RWPE1 (cell line): ENCODE data around the gene HCN2.

ENCODE experiments used
- CTCF ChIA-PET: fragments of 350-600 bp; sonication (Branson Sonifier 250); formaldehyde crosslinking; extraction: SDS; loops from one replicate; lab custom pipeline; 2021; lab: Yijun Ruan, JAX
- POLR2A ChIA-PET: fragments of 400-600 bp; formaldehyde crosslinking; extraction: SDS; loops from one replicate; lab custom pipeline; 2020; ENCODE audit warnings: antibody characterized with exemption; ENCODE audit not compliant: low non-redundant PET; lab: Yijun Ruan, JAX
- DNase-seq: peaks from one replicate; pipeline ENCODE4 v3.0.0; 2012; ENCODE audit warnings: low spot score
- H3K27ac ChIP-seq: fragments of 450-650 bp; 2 replicates; pipeline ENCODE4 v1.5.1; 2017
- TF ChIP-seq, protein P1 (sequence below): fragments of 450-650 bp; conservative IDR thresholded peaks from 2 replicates; pipeline ENCODE4 v1.5.1; 2017; ENCODE audit warnings: low read depth, mild to moderate bottlenecking

Gene HCN2

DNA sequence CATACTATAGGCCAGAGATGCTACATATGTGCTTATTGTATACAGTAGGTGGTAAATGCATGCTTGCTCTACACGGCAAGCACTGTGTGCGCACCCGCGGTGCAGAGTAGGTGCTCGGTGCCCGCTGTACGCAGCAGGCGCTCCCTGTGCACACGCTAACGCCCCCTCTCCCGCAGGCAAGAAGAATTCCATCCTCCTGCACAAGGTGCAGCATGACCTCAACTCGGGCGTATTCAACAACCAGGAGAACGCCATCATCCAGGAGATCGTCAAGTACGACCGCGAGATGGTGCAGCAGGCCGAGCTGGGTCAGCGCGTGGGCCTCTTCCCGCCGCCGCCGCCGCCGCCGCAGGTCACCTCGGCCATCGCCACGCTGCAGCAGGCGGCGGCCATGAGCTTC lies 25.9 kb downstream of the HCN2 start:
- ChIA-PET CTCF (interaction anchor here (0.7 kb wide), 1 partner anchor 27 kb away, joined by 4 read pairs; no protein-coding TSS in a partner anchor), POLR2A (no interaction called here)
- no peak overlapping the region for H3K27ac ChIP-seq
- TF ChIP-seq, protein P1, sequence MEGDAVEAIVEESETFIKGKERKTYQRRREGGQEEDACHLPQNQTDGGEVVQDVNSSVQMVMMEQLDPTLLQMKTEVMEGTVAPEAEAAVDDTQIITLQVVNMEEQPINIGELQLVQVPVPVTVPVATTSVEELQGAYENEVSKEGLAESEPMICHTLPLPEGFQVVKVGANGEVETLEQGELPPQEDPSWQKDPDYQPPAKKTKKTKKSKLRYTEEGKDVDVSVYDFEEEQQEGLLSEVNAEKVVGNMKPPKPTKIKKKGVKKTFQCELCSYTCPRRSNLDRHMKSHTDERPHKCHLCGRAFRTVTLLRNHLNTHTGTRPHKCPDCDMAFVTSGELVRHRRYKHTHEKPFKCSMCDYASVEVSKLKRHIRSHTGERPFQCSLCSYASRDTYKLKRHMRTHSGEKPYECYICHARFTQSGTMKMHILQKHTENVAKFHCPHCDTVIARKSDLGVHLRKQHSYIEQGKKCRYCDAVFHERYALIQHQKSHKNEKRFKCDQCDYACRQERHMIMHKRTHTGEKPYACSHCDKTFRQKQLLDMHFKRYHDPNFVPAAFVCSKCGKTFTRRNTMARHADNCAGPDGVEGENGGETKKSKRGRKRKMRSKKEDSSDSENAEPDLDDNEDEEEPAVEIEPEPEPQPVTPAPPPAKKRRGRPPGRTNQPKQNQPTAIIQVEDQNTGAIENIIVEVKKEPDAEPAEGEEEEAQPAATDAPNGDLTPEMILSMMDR, result no peak
- no peak for DNase-seq

DNA sequence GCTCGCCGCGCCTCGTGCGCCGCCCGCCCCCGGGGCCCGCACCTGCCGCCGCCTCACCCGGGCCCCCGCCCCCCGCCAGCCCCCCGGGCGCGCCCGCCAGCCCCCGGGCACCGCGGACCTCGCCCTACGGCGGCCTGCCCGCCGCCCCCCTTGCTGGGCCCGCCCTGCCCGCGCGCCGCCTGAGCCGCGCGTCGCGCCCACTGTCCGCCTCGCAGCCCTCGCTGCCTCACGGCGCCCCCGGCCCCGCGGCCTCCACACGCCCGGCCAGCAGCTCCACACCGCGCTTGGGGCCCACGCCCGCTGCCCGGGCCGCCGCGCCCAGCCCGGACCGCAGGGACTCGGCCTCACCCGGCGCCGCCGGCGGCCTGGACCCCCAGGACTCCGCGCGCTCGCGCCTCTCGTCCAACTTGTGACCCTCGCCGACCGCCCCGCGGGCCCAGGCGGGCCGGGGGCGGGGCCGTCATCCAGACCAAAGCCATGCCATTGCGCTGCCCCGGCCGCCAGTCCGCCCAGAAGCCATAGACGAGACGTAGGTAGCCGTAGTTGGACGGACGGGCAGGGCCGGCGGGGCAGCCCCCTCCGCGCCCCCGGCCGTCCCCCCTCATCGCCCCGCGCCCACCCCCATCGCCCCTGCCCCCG lies 26.5 kb downstream of the HCN2 start:
- no peak for DNase-seq
- ChIA-PET POLR2A (no interaction called here), CTCF (interaction anchor here (0.7 kb wide), 1 partner anchor 28 kb away, joined by 4 read pairs; no protein-coding TSS in a partner anchor)
- H3K27ac ChIP-seq, result no peak overlapping the region
- TF ChIP-seq, protein P1, result no peak

DNA sequence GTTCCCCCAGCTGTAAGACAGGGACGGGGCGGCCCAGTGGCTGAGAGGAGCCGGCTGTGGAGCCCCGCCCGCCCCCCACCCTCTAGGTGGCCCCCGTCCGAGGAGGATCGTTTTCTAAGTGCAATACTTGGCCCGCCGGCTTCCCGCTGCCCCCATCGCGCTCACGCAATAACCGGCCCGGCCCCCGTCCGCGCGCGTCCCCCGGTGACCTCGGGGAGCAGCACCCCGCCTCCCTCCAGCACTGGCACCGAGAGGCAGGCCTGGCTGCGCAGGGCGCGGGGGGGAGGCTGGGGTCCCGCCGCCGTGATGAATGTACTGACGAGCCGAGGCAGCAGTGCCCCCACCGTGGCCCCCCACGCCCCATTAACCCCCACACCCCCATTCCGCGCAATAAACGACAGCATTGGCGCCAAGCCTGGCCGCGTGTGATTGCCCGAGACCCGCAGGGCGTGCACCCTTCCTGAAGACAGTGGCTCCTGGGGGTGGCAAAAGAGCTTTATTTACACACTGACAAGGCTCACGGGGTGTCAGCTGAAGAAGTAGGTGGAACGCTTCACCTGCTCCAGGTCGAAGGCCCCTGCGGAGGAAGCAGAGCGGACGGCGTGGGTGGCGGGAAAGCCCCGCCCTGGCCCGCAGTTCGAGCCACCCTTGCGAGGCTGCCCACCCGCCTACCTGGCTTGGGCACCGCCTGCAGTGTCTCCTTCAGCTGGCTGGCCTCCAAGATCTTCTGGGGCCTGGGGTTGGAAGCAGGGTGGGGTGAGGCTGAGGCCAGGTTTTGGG lies 27.3 kb downstream of the HCN2 start:
- CTCF ChIA-PET, result interaction anchor here (0.6 kb wide), 1 partner anchor 38 kb away, joined by 8 read pairs; no protein-coding TSS in a partner anchor
- H3K27ac ChIP-seq, result no peak overlapping the region
- TF ChIP-seq, protein P1, result no peak
- no peak for DNase-seq
- POLR2A ChIA-PET, result no interaction called here

DNA sequence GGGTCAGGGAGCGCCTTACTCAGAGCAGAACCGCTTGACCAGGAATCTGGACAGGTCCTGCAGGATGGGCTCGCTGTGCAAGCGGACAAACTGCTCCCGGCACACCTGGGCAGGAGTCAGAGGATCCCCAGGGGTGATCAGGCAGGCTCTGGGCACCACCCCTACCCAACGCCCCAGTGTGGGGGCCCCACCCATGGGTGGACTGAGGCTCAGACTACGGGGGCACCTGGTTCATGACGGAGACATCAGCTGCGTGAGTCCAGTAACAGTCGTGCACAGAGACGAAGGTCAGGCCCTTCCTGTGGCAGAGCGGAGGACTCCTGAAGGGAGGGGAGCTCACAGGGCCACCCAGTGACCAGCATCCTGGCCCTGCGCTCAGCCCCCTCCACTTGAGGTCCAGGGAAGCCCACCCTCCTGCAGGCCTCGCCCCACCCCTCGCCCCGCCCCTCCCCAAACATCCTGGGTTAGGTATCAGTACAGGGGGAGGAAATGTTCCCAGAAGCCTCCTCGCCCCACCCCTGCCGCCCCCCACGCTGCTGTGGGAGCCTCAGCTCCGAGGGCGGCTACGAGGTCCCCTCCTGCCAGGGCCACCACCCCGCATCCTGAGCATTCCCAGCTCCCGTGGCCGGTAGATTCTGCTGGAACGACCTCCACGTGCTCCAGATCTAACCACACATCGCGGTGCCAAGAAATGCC lies 28.0 kb downstream of the HCN2 start:
- no peak overlapping the region for H3K27ac ChIP-seq
- CTCF ChIA-PET, result no interaction called here
- TF ChIP-seq, protein P1, result no peak
- no peak for DNase-seq
- POLR2A ChIA-PET, result no interaction called here

DNA sequence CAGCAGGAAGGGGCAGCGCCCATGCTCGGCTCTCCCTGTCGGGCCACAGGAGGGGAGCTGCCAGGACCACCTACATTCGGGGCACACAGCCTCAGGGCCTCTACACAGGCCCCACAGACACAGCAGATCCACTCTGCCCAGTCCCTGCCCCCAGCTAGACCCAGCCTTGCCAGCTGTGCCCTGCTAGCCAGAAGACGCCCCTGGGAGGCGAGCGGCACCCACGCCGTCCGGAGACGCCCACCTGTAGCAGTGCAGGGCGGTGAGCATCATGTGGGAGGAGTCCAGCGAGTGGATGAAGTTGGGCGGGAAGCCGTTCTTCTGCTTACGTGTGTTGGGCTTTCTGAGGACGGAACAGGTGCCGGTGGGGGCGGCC lies 28.6 kb downstream of the HCN2 start:
- ChIA-PET POLR2A (no interaction called here), CTCF (no interaction called here)
- no peak overlapping the region for H3K27ac ChIP-seq
- DNase-seq, result no peak
- TF ChIP-seq, protein P1, result no peak

DNA sequence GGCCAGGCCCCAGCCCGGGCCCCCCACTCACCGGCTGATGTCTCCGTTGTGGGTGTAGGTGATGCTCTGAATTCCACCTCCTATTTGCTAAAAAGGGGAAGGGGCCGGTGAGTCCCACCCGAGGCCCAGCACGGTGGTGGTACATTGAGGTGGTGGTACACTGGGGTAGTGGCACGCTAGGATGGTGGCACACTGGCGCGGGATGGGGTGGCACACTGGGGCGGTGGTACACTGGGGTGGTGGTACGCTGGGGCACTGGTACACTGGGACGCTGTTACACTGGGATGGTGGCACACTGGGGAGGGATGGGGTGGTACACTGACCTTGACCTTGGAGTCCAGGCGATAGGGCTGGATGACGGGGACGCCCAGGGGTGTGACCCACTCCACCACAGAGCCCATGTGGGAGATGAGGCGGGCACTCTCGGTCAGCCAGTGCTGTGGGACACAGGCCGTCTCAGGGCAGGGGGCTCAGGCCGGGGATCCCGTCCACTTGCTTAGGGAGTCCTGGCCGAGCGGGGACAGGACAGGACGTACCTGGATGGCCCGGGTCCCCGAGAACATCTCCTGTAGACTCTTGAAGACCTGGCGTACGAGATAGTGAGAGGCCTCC lies 29.1 kb downstream of the HCN2 start:
- DNase-seq, result no peak
- ChIA-PET POLR2A (no interaction called here), CTCF (no interaction called here)
- TF ChIP-seq, protein P1, result no peak
- no peak overlapping the region for H3K27ac ChIP-seq
